ENCODE measurements around the gene EXOC3.

The EXOC3 gene

GRCh38 chr5:454936-455335, 12.0 kb downstream of the EXOC3 start:
- no peak for TF ChIP-seq CTCF (conservative IDR thresholded peaks at IDR 0.05; ENCODE audit: low read depth, low read length)
- no peak for DNase-seq (ENCODE audit: low read depth)
- H3K4me3 ChIP-seq (ENCODE audit: low read length): no peak overlapping the region

- DNase-seq (ENCODE audit: low read depth): no peak
- H3K4me3 ChIP-seq (ENCODE audit: low read length): no peak overlapping the region
- no peak for TF ChIP-seq CTCF (conservative IDR thresholded peaks at IDR 0.05; ENCODE audit: low read depth, low read length)
Measured at GRCh38 chr5:455806-456205, 12.8 kb downstream of the EXOC3 start.

GRCh38 chr5:456351-457194, 13.6 kb downstream of the EXOC3 start:
- H3K4me3 ChIP-seq (ENCODE audit: low read length): no peak overlapping the region
- DNase-seq (ENCODE audit: low read depth): no peak
- no peak for TF ChIP-seq CTCF (conservative IDR thresholded peaks at IDR 0.05; ENCODE audit: low read depth, low read length)

- TF ChIP-seq CTCF (conservative IDR thresholded peaks at IDR 0.05; ENCODE audit: low read depth, low read length): no peak
- H3K4me3 ChIP-seq (ENCODE audit: low read length): no peak overlapping the region
- DNase-seq (ENCODE audit: low read depth): no peak
Measured at GRCh38 chr5:457195-457961, 14.4 kb downstream of the EXOC3 start.

DNA sequence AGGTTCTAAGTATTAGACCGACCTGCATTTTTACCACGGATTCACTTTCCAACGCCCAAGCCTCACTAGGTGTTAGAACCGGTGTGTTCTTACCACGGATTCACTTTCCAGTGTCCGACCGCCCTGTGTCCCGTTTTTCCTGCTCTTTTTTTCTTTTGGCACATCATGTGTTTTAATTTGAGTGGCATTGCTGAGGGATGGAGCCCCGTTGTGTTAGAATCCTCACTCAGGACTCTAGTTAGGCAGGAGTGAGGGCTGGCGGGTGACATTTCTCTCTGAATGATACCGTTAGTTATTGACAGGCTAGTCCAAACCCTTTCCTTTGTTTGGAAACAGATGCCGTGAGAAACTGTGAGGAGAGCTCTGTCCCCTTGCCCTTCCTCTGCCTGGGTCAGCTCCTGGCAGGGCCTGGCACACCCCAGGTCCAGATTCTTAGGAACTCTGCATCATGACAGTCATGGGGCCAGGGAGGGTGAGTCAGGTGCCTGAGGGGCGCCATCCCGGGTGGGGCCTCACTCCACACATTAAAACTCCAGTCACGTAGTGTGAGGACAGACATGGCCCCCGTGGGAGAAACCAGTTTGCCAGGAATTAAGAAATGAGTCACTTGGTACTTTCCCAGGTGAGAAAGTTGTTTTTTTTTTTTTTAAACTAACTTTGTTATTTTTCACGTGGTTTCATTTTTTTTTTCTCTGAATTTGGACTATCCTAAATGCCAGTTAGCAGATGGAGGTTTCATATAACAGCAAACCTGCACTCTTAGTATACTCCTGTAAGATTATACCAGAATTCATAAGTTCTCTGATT, 15.8 kb downstream of the EXOC3 start:
- peak; percentile 86 for DNase-seq (ENCODE audit: low read depth)
- TF ChIP-seq CTCF (conservative IDR thresholded peaks at IDR 0.05; ENCODE audit: low read depth, low read length): no peak
- H3K4me3 ChIP-seq (ENCODE audit: low read length): no peak overlapping the region

DNA sequence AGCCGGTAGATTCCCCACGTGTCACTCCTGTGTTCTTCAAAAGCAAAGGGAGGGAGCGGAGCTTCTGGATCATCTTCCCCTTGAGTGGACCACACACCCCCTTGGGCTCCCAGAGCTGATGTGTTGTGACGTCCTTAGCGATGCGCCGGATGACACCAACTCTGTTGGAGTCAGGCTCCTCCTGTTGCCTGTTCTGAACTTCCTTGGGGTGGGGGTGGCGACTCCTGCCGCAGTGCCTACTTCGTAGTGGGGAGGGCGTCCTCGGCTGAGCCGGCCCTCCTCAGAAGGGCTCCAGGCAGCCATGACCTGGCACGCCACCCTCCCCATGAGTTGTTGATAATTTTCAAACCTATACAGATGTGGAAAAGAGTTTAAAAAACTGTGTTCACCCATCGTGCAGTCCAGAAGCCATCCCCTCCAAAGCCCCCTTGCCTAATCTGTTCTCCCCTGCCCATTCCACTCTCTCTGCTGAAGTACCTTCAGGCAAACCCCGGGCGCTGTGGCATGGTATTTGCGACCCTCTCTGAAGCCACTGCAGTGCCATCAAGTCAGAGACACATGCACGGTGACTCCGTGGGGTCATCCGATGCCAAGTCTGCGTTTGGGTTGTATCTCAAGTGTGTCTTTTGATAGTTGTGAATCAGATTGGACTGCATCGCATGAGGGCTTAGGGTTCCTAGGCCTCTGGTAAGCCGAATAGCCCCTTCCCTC, 16.7 kb downstream of the EXOC3 start:
- DNase-seq (ENCODE audit: low read depth): no peak
- no peak for TF ChIP-seq CTCF (conservative IDR thresholded peaks at IDR 0.05; ENCODE audit: low read depth, low read length)
- H3K4me3 ChIP-seq (ENCODE audit: low read length): no peak overlapping the region

All from retinal pigment epithelial cell (primary cell).